Activated CD4-positive, alpha-beta T cell treated with anti-CD3 and anti-CD28 coated beads for 36 hours (primary cell): ENCODE measurements around the gene C11orf98. TPM values are rescaled to one million over a fixed set of nuclear protein-coding genes. Genes with fewer than 3 reads are reported as not detected.
"Not testable (repeated sequence)": the region's sequence is repeated elsewhere in the genome, so short reads cannot be mapped to it uniquely, and the experiment has no call there.

ENCODE experiments used
- ATAC-seq: fragments of 200-7000 bp; cut with Tn5 transposase; one replicate; pipeline ENCODE4 v1.10.0; 2021; ENCODE audit warnings: mild to moderate bottlenecking, moderate library complexity
- CTCF ChIA-PET: fragments of 350-600 bp; sonication (Branson Sonifier 250); formaldehyde crosslinking; loops from one replicate; lab custom pipeline; 2021; ENCODE audit warnings: antibody characterized with exemption; lab: Charles Lee
- POLR2A ChIA-PET: fragments of 350-600 bp; sonication (Branson Sonifier 250); formaldehyde crosslinking; loops from one replicate; lab custom pipeline; 2021; ENCODE audit warnings: antibody characterized with exemption, inconsistent platforms; lab: Charles Lee
- DNase-seq: peaks from one replicate; pipeline ENCODE4 v3.0.0-alpha.2; 2020
- H3K27ac Mint-ChIP-seq: one replicate; pipeline ENCODE4 v1.8.0; 2021; ENCODE audit warnings: mixed read lengths
- H3K27me3 Mint-ChIP-seq: one replicate; pipeline ENCODE4 v1.8.0; 2021; ENCODE audit warnings: mixed read lengths
- H3K36me3 Mint-ChIP-seq: one replicate; pipeline ENCODE4 v1.8.0; 2021; ENCODE audit warnings: low read depth, mixed read lengths
- H3K4me1 Mint-ChIP-seq: one replicate; pipeline ENCODE4 v1.8.0; 2021; ENCODE audit warnings: mixed read lengths
- H3K4me3 Mint-ChIP-seq: one replicate; pipeline ENCODE4 v1.8.0; 2021; ENCODE audit warnings: mild to moderate bottlenecking, moderate library complexity, mixed read lengths
- H3K9me3 Mint-ChIP-seq: one replicate; pipeline ENCODE4 v1.8.0; 2021; ENCODE audit warnings: low read depth, mixed read lengths
- intact Hi-C, 2 experiments: fragments of 100-400 bp; cut with DNase I in 1 of 2; cut with micrococcal nuclease in 1 of 2; formaldehyde crosslinking; loops; one replicate each; pipeline versions ENCODE4 v1.14.2 to v1.15.1; 2022 to 2024; cut with DNase I, micrococcal nuclease
- total RNA-seq, 2 experiments: library from RNA; stranded (reverse); gene quantifications; one replicate each; pipeline ENCODE4 v1.2.3, GENCODE V29; 2021

C11orf98 gene
- total RNA-seq, 2 experiments from 2014 or later: 108 to 135 TPM

DNA sequence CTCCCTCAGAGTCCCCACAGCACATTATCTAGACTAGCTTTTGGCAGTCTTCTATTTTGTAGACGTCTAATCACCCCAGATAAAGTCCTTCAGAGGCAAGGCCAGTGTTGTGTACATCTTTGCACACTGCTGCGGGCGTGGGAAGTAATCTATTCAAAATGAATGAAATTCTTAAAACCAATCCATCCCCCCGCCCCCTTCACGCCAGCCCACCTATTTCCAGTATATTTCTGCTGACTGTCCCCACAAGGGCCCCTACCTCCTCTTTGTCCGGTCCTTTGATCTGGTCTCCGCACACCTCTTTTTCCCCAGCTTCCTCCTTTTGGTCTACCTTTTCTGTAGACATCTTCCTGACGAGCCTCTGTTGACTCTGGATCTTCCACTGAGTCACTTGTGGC is 41.8 kb upstream of the C11orf98 start:
- peak overlapping the region; percentile 82 for H3K4me3 Mint-ChIP-seq
- no peak overlapping the region for H3K27ac Mint-ChIP-seq

DNA sequence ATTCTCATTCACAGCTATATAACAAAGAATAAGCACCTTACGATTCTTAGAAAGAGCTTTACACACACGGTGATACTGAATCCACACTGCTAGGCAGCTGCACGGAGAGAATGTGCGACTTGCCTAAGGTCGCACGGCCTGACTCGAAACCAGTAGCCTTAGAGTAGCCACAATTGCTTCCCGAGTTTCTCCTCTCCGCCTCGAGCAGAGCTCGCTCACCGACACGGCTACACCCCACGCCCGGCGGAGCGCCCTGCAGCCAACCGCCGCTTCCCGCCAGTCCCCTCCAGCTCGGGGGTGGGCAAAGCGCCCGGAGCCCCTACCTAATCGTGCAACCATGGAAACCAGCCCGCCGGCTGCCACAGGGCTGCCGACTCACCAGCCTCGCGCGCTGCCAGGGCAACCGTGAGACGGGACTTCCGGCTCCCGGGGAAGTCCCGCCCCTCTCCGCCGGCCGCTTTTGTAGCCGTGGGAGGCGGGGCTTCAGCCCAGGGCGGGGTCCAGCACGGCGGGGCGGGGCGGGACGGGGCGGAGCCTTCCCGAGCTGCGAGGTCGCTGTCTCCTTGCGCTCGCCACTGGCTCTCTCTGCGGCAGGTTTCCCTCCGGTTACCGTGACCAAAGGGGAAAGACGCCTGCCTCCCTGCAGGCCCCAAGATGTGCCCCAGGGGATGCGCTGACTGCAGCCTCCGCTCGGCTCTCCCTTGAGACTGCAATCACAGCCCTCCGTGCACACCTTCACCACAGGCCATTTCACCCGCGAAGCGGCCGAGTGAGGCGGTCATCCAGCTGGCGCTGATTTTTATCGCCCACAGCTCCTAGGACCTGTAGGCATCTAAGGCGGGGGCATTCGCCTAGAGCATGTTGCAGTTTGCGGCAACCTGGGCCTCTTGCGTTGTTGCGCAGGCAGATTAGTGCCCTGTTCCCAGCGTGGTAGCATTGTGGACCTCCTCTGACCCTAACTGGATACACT is 41.2 kb upstream of the C11orf98 start:
- Mint-ChIP-seq H3K9me3 (no peaks in the 10 kb centered on the region), H3K27ac (peak overlapping the region; percentile 51), H3K36me3 (peaks cover 39% of the 10 kb centered on the region), H3K4me3 (peak overlapping the region; percentile 82), H3K4me1 (peaks cover 46% of the 10 kb centered on the region), H3K27me3 (no peaks in the 10 kb centered on the region)
- intact Hi-C loops: loop anchor here (1.0 to 5.0 kb wide), 9 partner anchors 27 to 126 kb away; partner anchors contain the start of genes C11orf98 (in 1 of the 2), CSKMT (in 1 of the 2), EML3 (in 1 of the 2) and LBHD1 (in 1 of the 2)
- ATAC-seq: peak; percentile 72
- CTCF ChIA-PET: interaction anchor here (0.6 to 2.5 kb wide), 8 partner anchors 11 to 111 kb away, joined by 3 to 8 read pairs (median 4); partner anchors contain the start of gene HNRNPUL2
- peak; percentile 98 for DNase-seq
- POLR2A ChIA-PET: interaction anchor here (0.6 to 2.6 kb wide), 9 partner anchors 22 to 150 kb away, joined by 3 to 9 read pairs (median 4); partner anchors contain the start of genes B3GAT3, C11orf98, CSKMT and MTA2

More for the DNA sequence above, 41.8 kb upstream of the C11orf98 start:
- intact Hi-C loops: loop anchor here (1.0 to 5.0 kb wide), 9 partner anchors 28 to 125 kb away; partner anchors contain the start of genes C11orf98 (in 1 of the 2), CSKMT (in 1 of the 2), EML3 (in 1 of the 2) and LBHD1 (in 1 of the 2)
- DNase-seq (no peak), ATAC-seq (no peak)
- Mint-ChIP-seq H3K36me3 (peaks cover 40% of the 10 kb centered on the region), H3K4me1 (peaks cover 46% of the 10 kb centered on the region), H3K9me3 (no peaks in the 10 kb centered on the region), H3K27me3 (no peaks in the 10 kb centered on the region)
- POLR2A ChIA-PET: interaction anchor here (0.6 to 3.2 kb wide), 9 partner anchors 27 to 149 kb away, joined by 4 to 16 read pairs (median 5); partner anchors contain the start of genes B3GAT3, C11orf98, CSKMT and LBHD1
- CTCF ChIA-PET: interaction anchor here (0.6 to 2.5 kb wide), 8 partner anchors 12 to 134 kb away, joined by 3 to 8 read pairs (median 4); partner anchors contain the start of genes C11orf98, CSKMT and HNRNPUL2

DNA sequence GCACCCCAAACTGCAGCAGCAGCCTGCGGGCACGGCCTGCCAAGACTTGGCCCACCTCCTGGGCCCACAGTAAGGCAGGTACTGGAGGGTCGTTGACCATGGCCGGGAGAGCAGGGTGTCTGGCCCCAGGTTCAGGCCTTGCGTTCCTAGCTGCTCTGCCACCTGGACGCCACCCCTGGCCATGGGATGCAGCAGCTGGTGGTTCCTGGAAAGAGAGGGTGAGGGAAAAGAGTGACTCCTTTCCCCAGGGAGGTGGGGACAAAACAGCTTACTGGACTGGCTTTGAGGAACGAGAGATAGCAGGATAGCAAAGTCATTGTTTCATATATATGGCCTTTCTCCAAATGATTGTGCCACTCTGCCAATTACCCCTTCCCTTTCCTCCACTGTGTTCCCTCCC is 40.4 kb upstream of the C11orf98 start:
- no peak for ATAC-seq
- intact Hi-C loops: loop anchor here in 1 of 2 experiments (5.0 kb wide), 2 partner anchors 33 to 113 kb away; partner anchors contain the start of genes LBHD1, TUT1 and UQCC3
- CTCF ChIA-PET: interaction anchor here (0.6 to 2.5 kb wide), 4 partner anchors 10 to 25 kb away, joined by 4 to 8 read pairs (median 6); partner anchors contain the start of gene HNRNPUL2
- Mint-ChIP-seq H3K36me3 (peaks cover 35% of the 10 kb centered on the region), H3K4me3 (peak overlapping the region; percentile 82), H3K27ac (peak overlapping the region; percentile 51), H3K27me3 (no peaks in the 10 kb centered on the region), H3K4me1 (peaks cover 44% of the 10 kb centered on the region), H3K9me3 (no peaks in the 10 kb centered on the region)
- no peak for DNase-seq
- POLR2A ChIA-PET: interaction anchor here (0.6 to 2.6 kb wide), 4 partner anchors 21 to 136 kb away, joined by 3 to 9 read pairs (median 6); partner anchors contain the start of genes C11orf98 and CSKMT

- POLR2A ChIA-PET: not testable (repeated sequence)
- peaks cover 23% of the 10 kb centered on the region for H3K36me3 Mint-ChIP-seq
Observed at GRCh38 chr11:62703921-62704320, 38.9 kb upstream of the C11orf98 start.

GRCh38 chr11:62702246-62702645 is 37.2 kb upstream of the C11orf98 start:
- no peaks in the 10 kb centered on the region for H3K27me3 Mint-ChIP-seq
- DNase-seq: no peak
- H3K9me3 Mint-ChIP-seq: no peaks in the 10 kb centered on the region
- intact Hi-C loops: no loop called here
- ChIA-PET CTCF (no interaction called here), POLR2A (no interaction called here)
- H3K27ac Mint-ChIP-seq: no peak overlapping the region
- no peak overlapping the region for H3K4me3 Mint-ChIP-seq
- no peak for ATAC-seq
- peaks cover 21% of the 10 kb centered on the region for H3K4me1 Mint-ChIP-seq
- H3K36me3 Mint-ChIP-seq: peaks cover 20% of the 10 kb centered on the region

More at GRCh38 chr11:62703921-62704320, 38.9 kb upstream of the C11orf98 start:
- DNase-seq, ATAC-seq, intact Hi-C loops, H3K9me3 Mint-ChIP-seq, H3K27me3 Mint-ChIP-seq, H3K4me3 Mint-ChIP-seq, H3K27ac Mint-ChIP-seq: not testable (repeated sequence)
- H3K4me1 Mint-ChIP-seq: peaks cover 35% of the 10 kb centered on the region
- CTCF ChIA-PET: interaction anchor here (0.7 kb wide), 1 partner anchor 314 kb away, joined by 3 read pairs; no protein-coding TSS in a partner anchor

- peaks cover 17% of the 10 kb centered on the region for H3K36me3 Mint-ChIP-seq
Observed at GRCh38 chr11:62694455-62695167, 29.6 kb upstream of the C11orf98 start.

DNA sequence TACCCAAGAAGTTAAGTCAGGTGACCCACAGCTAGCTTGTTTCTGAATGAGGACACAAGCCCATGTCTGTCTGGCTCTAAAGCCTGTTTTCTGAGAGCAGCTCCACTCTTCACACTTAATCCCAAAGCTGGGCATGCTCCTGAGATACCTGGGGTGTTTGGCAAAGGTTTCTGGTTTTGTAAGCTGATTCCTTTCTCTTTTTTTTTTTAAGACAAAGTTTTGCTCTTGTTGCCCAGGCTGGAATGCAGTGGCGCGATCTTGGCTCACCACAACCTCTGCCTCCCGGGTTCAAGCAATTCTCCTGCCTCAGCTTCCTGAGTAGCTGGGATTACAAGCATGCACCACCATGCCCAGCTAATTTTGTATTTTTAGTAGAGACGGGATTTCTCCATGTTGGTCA is 28.6 kb upstream of the C11orf98 start:
- DNase-seq, H3K9me3 Mint-ChIP-seq, H3K27me3 Mint-ChIP-seq, H3K4me3 Mint-ChIP-seq, H3K27ac Mint-ChIP-seq, H3K4me1 Mint-ChIP-seq, ATAC-seq: not testable (repeated sequence)
- ChIA-PET CTCF (interaction anchor here (0.7 to 4.3 kb wide), 15 partner anchors 8 to 522 kb away, joined by 3 to 32 read pairs (median 5); partner anchors contain the start of genes C11orf98, CSKMT, LBHD1 and TUT1), POLR2A (interaction anchor here (1.1 kb wide), 1 partner anchor 102 kb away, joined by 9 read pairs; the partner anchor contains the start of gene TUT1)
- peaks cover 20% of the 10 kb centered on the region for H3K36me3 Mint-ChIP-seq
- intact Hi-C loops: loop anchor here (1.0 to 10.0 kb wide), 7 partner anchors 100 to 684 kb away; partner anchors contain the start of gene TUT1 (in 1 of the 2)

More at GRCh38 chr11:62694455-62695167, 29.6 kb upstream of the C11orf98 start:
- no peak overlapping the region for H3K4me3 Mint-ChIP-seq
- POLR2A ChIA-PET: interaction anchor here (1.1 kb wide), 1 partner anchor 103 kb away, joined by 9 read pairs; the partner anchor contains the start of gene TUT1
- ATAC-seq (peak; percentile 95), DNase-seq (peak; percentile 86)
- H3K4me1 Mint-ChIP-seq: peaks cover 5% of the 10 kb centered on the region
- H3K27ac Mint-ChIP-seq: no peak overlapping the region
- no peaks in the 10 kb centered on the region for H3K9me3 Mint-ChIP-seq
- CTCF ChIA-PET: interaction anchor here (0.5 to 4.3 kb wide), 23 partner anchors 9 to 523 kb away, joined by 3 to 32 read pairs (median 3); partner anchors contain the start of genes C11orf98, CSKMT, LBHD1 and TUT1
- intact Hi-C loops: loop anchor here (1.0 to 10.0 kb wide), 7 partner anchors 101 to 683 kb away; partner anchors contain the start of gene TUT1 (in 1 of the 2)
- no peaks in the 10 kb centered on the region for H3K27me3 Mint-ChIP-seq

DNA sequence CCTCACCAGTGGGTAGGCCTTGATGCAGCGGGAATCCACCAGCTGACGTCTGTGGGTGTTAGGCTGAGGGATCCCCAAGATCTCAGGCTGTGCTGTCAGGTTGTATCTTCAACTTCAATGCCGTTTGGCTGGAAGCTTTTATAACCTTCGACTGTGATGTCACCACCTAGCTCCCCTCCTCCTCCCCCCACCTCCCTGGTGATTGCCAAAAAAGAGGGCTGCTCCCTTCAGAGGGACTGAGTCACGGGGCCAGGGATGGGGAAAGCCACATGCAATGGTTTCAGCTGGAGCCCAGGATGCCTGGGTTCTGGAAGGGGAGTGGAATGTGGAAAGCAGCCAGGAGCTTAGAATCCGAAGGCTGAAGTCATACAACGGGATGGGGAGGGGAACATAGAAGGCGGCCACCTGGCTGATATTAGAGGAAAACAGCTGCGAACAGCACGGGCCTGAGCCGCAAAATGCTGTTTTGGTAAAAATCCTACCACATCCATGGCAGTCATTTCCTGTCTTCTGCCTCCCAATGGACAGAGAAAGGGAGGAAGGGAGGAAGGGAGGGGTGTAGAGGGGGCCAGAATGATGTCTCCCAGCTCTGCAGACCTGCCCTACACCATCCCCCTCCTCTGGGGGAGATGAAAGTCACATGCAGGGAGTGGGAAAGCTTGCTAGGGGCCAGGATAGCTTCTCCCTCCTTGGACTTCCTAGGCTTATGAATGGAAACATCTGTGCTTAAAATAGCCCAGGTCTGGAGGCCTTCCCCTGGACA is 24.6 kb upstream of the C11orf98 start, which contains the start of gene LRRN4CL:
LRRN4CL (minus strand) TSS at position 110 of the 763 bp plus-strand sequence. CDS start 1,022 bp downstream, outside the sequence.
- intact Hi-C loops: loop anchor here (5.0 to 10.0 kb wide), 4 partner anchors 97 to 688 kb away; partner anchors contain the start of gene TUT1 (in 1 of the 2)
- H3K4me3 Mint-ChIP-seq: no peak within 1 kb of the TSS
- H3K36me3 Mint-ChIP-seq: peaks cover 19% of the 10 kb centered on the region
- H3K27ac Mint-ChIP-seq: no peak within 1 kb of the TSS
- DNase-seq (no peak), ATAC-seq (no peak)
- peaks cover under 1% of the 10 kb centered on the region for H3K4me1 Mint-ChIP-seq
- ChIA-PET CTCF (interaction anchor here (0.6 to 2.3 kb wide), 7 partner anchors 9 to 295 kb away, joined by 3 to 12 read pairs (median 3); no protein-coding TSS in a partner anchor), POLR2A (interaction anchor here (0.5 to 1.1 kb wide), 3 partner anchors 151 to 1743 kb away, joined by 3 to 4 read pairs (median 3); no protein-coding TSS in a partner anchor)
- no peaks in the 10 kb centered on the region for H3K9me3 Mint-ChIP-seq
- peaks cover 11% of the 10 kb centered on the region for H3K27me3 Mint-ChIP-seq

DNA sequence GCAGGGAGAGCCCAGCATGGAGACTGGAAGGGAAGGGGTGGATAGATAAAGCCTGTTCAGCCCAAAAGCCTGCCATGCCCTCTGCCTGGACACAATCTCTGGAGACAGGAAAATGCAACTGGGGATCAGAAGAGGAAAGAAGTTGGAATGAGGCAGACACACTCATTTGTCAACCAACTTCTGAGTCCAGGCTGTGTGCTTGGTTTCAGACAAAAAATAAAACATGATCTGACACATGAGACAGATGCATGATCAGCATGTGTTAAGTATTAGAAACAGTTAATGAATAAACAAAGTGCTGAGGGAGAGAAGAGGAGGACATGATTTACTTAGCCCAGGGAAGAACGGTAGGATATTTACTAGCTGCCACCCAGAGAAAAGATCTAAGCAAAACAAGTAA is 23.5 kb upstream of the C11orf98 start:
- Mint-ChIP-seq H3K9me3 (no peaks in the 10 kb centered on the region), H3K27ac (no peak overlapping the region), H3K27me3 (peaks cover 11% of the 10 kb centered on the region), H3K4me3 (no peak overlapping the region), H3K4me1 (no peaks in the 10 kb centered on the region), H3K36me3 (peaks cover 16% of the 10 kb centered on the region)
- no peak for DNase-seq
- intact Hi-C loops: no loop called here
- ATAC-seq: no peak
- ChIA-PET CTCF (interaction anchor here (0.7 to 1.0 kb wide), 2 partner anchors 31 to 294 kb away, joined by 3 read pairs; no protein-coding TSS in a partner anchor), POLR2A (interaction anchor here (0.6 to 1.1 kb wide), 3 partner anchors 130 to 171 kb away, joined by 3 to 4 read pairs (median 3); no protein-coding TSS in a partner anchor)
